Measurements from ENCODE around the gene NKX2-4. TPM values are rescaled to one million over a fixed set of nuclear protein-coding genes. Genes with fewer than 3 reads are reported as not detected.

Gene NKX2-4
- polyA plus RNA-seq, 1 donor from 2014 or later, result not detected

GRCh38 chr20:21411725-21412124 lies 14.4 kb upstream of the NKX2-4 start:
- Histone ChIP-seq H2AFZ (ENCODE audit: low read depth, low read length) (no peak overlapping the region), H3K36me3 (ENCODE audit: insufficient read depth, low read length) (no peaks in the 10 kb centered on the region), H3F3A (ENCODE audit: insufficient read depth, low read length, poor library complexity, severe bottlenecking) (no peaks in the 10 kb centered on the region), H3K27ac (ENCODE audit: low read length) (no peak overlapping the region), H3K4me3 (ENCODE audit: low read length) (no peak overlapping the region), H3K4me2 (ENCODE audit: low read length) (no peak overlapping the region), H3K9me2 (ENCODE audit: insufficient read depth, low read length) (no peaks in the 10 kb centered on the region), H3K27me3 (ENCODE audit: insufficient read depth, low read depth, low read length) (no peaks in the 10 kb centered on the region), H3K9ac (ENCODE audit: low read length) (no peak overlapping the region), H4K20me1 (ENCODE audit: insufficient read depth) (no peaks in the 10 kb centered on the region), H3K79me2 (replicated peaks; ENCODE audit: insufficient read depth, low read length) (no peaks in the 10 kb centered on the region), H3K9me3 (ENCODE audit: low read length) (peaks cover 4% of the 10 kb centered on the region)
- TF ChIP-seq MXI1 (conservative IDR thresholded peaks at IDR 0.05; ENCODE audit: poor library complexity, severe bottlenecking), result no peak
- no peak for TF ChIP-seq SMC3 (conservative IDR thresholded peaks at IDR 0.05; ENCODE audit: poor library complexity)
- TF ChIP-seq, protein P1, sequence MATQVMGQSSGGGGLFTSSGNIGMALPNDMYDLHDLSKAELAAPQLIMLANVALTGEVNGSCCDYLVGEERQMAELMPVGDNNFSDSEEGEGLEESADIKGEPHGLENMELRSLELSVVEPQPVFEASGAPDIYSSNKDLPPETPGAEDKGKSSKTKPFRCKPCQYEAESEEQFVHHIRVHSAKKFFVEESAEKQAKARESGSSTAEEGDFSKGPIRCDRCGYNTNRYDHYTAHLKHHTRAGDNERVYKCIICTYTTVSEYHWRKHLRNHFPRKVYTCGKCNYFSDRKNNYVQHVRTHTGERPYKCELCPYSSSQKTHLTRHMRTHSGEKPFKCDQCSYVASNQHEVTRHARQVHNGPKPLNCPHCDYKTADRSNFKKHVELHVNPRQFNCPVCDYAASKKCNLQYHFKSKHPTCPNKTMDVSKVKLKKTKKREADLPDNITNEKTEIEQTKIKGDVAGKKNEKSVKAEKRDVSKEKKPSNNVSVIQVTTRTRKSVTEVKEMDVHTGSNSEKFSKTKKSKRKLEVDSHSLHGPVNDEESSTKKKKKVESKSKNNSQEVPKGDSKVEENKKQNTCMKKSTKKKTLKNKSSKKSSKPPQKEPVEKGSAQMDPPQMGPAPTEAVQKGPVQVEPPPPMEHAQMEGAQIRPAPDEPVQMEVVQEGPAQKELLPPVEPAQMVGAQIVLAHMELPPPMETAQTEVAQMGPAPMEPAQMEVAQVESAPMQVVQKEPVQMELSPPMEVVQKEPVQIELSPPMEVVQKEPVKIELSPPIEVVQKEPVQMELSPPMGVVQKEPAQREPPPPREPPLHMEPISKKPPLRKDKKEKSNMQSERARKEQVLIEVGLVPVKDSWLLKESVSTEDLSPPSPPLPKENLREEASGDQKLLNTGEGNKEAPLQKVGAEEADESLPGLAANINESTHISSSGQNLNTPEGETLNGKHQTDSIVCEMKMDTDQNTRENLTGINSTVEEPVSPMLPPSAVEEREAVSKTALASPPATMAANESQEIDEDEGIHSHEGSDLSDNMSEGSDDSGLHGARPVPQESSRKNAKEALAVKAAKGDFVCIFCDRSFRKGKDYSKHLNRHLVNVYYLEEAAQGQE (IDR thresholded peaks at IDR 0.05; ENCODE audit: borderline replicate concordance), result no peak
- no peak for TF ChIP-seq TAF1 (IDR thresholded peaks at IDR 0.05; ENCODE audit: low read depth)
- no peak for TF ChIP-seq EP300 (conservative IDR thresholded peaks at IDR 0.05; ENCODE audit: poor library complexity, severe bottlenecking)
- no peak for TF ChIP-seq POLR2AphosphoS5 (IDR thresholded peaks at IDR 0.05)

- H3K79me2 ChIP-seq (replicated peaks; ENCODE audit: insufficient read depth, low read length), result no peaks in the 10 kb centered on the region
- TF ChIP-seq, protein P1 (IDR thresholded peaks at IDR 0.05; ENCODE audit: borderline replicate concordance), result no peak
- TF ChIP-seq SMC3 (conservative IDR thresholded peaks at IDR 0.05; ENCODE audit: poor library complexity) (no peak), CTCF (IDR thresholded peaks at IDR 0.05; ENCODE audit: poor library complexity, severe bottlenecking) (no peak), RAD21 (conservative IDR thresholded peaks at IDR 0.05) (no peak), TAF1 (IDR thresholded peaks at IDR 0.05; ENCODE audit: low read depth) (no peak), EP300 (conservative IDR thresholded peaks at IDR 0.05; ENCODE audit: poor library complexity, severe bottlenecking) (no peak), EZH2 (IDR thresholded peaks at IDR 0.05; ENCODE audit: borderline replicate concordance, insufficient read depth, low read length, poor library complexity, severe bottlenecking) (no peak), POLR2AphosphoS5 (IDR thresholded peaks at IDR 0.05) (no peak), MXI1 (conservative IDR thresholded peaks at IDR 0.05; ENCODE audit: poor library complexity, severe bottlenecking) (no peak)
- no peaks in the 10 kb centered on the region for H3K9me2 ChIP-seq (ENCODE audit: insufficient read depth, low read length)
- H3K9ac ChIP-seq (ENCODE audit: low read length), result no peak overlapping the region
- no peak overlapping the region for H3K4me3 ChIP-seq (ENCODE audit: low read length)
- H2AFZ ChIP-seq (ENCODE audit: low read depth, low read length), result no peak overlapping the region
- H3K27ac ChIP-seq (ENCODE audit: low read length), result no peak overlapping the region
- H3K9me3 ChIP-seq (ENCODE audit: low read length), result no peaks in the 10 kb centered on the region
- H3K4me2 ChIP-seq (ENCODE audit: low read length), result no peak overlapping the region
- H3F3A ChIP-seq (ENCODE audit: insufficient read depth, low read length, poor library complexity, severe bottlenecking), result no peaks in the 10 kb centered on the region
- H3K36me3 ChIP-seq (ENCODE audit: insufficient read depth, low read length), result no peaks in the 10 kb centered on the region
- H3K27me3 ChIP-seq (ENCODE audit: insufficient read depth, low read depth, low read length), result peaks cover 97% of the 10 kb centered on the region
- no peaks in the 10 kb centered on the region for H4K20me1 ChIP-seq (ENCODE audit: insufficient read depth)
Observed at GRCh38 chr20:21399005-21399475, 1.7 kb upstream of the NKX2-4 start.
